ENCODE data around the gene SNTG2.

- TF ChIP-seq CTCF (IDR thresholded peaks at IDR 0.05) (no peak), POLR2A (IDR thresholded peaks at IDR 0.05) (no peak)
Measured at GRCh38 chr2:964562-964961, 13.9 kb downstream of the SNTG2 start.

Data from heart left ventricle (tissue), 13 donors.